ENCODE measurements around the gene NR2F6.

- TF ChIP-seq POLR2A (IDR thresholded peaks at IDR 0.05; ENCODE audit: low read length) (no peak), GATA1 (IDR thresholded peaks at IDR 0.05; ENCODE audit: low read depth, low read length) (no peak)
Measured at GRCh38 chr19:17209126-17210036, 36.3 kb downstream of the NR2F6 start.
